Endothelial cell of umbilical vein (primary cell): ENCODE results near the gene SDC3. TPM values are rescaled to one million over a fixed set of nuclear protein-coding genes. Genes with fewer than 3 reads are reported as not detected.

Source experiments
- BruUV-seq: library from RNA; stranded (reverse); fragments of 400-500 nt; replicated peaks from 2 replicates; lab custom pipeline; 2021; lab: Mats Ljungman, UMichigan
- CTCF ChIA-PET: fragments of 300-600, 350-600 bp; sonication (Branson Sonifier 250); formaldehyde crosslinking; loops from one replicate; lab custom pipeline; 2021; ENCODE audit warnings: antibody characterized with exemption, inconsistent platforms; lab: Charles Lee
- POLR2A ChIA-PET: fragments of 300-600, 350-600 bp; sonication (Branson Sonifier 250); formaldehyde crosslinking; loops from one replicate; lab custom pipeline; 2021; ENCODE audit warnings: antibody characterized with exemption, inconsistent platforms; lab: Charles Lee
- DNase-seq: peaks from one replicate; pipeline ENCODE4 v3.0.0-alpha.2; 2011; ENCODE audit warnings: low read depth, low spot score
- FAIRE-seq: peaks from 2 replicates; lab custom pipeline; 2011; peaks lifted over from hg19 to GRCh38; lab: Jason Lieb, UNC
- H2AFZ ChIP-seq: 2 replicates; pipeline ENCODE4 v1.6.0; 2012; ENCODE audit warnings: low read depth, low read length, control low read depth, inconsistent platforms
- H3K27ac ChIP-seq: 2 replicates; pipeline ENCODE4 v1.5.1; 2011; ENCODE audit warnings: low read depth, mild to moderate bottlenecking, control low read depth, low read length, moderate library complexity; ENCODE audit not compliant: insufficient read depth
- H3K27me3 ChIP-seq, 2 experiments: 2 replicates each; pipeline versions ENCODE4 v1.6.0 to v1.6.1; 2011; ENCODE audit warnings: low read length in 2 of 2, mixed read lengths in 1 of 2; ENCODE audit not compliant: control insufficient read depth in 2 of 2, insufficient read depth in 2 of 2
- H3K36me3 ChIP-seq, 2 experiments: 2 replicates in 1 of 2; 3 replicates in 1 of 2; pipeline ENCODE4 v1.5.1; 2011; ENCODE audit warnings: low read length in 2 of 2, mild to moderate bottlenecking in 1 of 2, moderate library complexity in 1 of 2; ENCODE audit not compliant: control insufficient read depth in 2 of 2, insufficient read depth in 2 of 2; ENCODE audit errors: extremely low read depth in 1 of 2
- H3K4me1 ChIP-seq: 3 replicates; pipeline ENCODE4 v1.5.1; 2011; ENCODE audit warnings: mild to moderate bottlenecking, low read length; ENCODE audit not compliant: control insufficient read depth, insufficient read depth; ENCODE audit errors: extremely low read depth
- H3K4me2 ChIP-seq: 2 replicates; pipeline ENCODE4 v1.6.1; 2011; ENCODE audit warnings: low read length, control low read depth, mixed read lengths; ENCODE audit not compliant: insufficient read depth
- H3K4me3 ChIP-seq, 3 experiments: fragments of 200-600 bp in 1 of 3; sonication (generic), shearing (Covaris generic) in 1 of 3; replicated peaks in 1 of 3; 2 replicates each; pipeline ENCODE4 v1.5.1; 2011 to 2016; ENCODE audit warnings: control low read depth in 3 of 3, low read length in 3 of 3, mild to moderate bottlenecking in 2 of 3, inconsistent platforms in 1 of 3, low read depth in 1 of 3, moderate library complexity in 1 of 3; ENCODE audit not compliant: insufficient read depth in 1 of 3
- H3K79me2 ChIP-seq: 2 replicates; pipeline ENCODE4 v1.6.0; 2012; ENCODE audit warnings: low read length, inconsistent platforms; ENCODE audit not compliant: control insufficient read depth, insufficient read depth
- H3K9ac ChIP-seq: replicated peaks from 2 replicates; pipeline ENCODE3; 2011; ENCODE audit warnings: low read length, control low read depth; ENCODE audit not compliant: insufficient read depth; ENCODE audit errors: extremely low read depth
- H3K9me1 ChIP-seq: replicated peaks from 3 replicates; pipeline ENCODE4 v1.6.0; 2011; ENCODE audit warnings: mild to moderate bottlenecking, low read length; ENCODE audit not compliant: control insufficient read depth, insufficient read depth; ENCODE audit errors: extremely low read depth
- H3K9me3 ChIP-seq: replicated peaks from 2 replicates; pipeline ENCODE4 v1.5.1; 2012; ENCODE audit warnings: low read length, inconsistent platforms; ENCODE audit not compliant: control insufficient read depth, insufficient read depth
- H4K20me1 ChIP-seq: replicated peaks from 2 replicates; pipeline ENCODE3; 2011; ENCODE audit warnings: mild to moderate bottlenecking, low read length; ENCODE audit not compliant: control insufficient read depth, insufficient read depth; ENCODE audit errors: extremely low read depth
- EZH2 ChIP-seq: IDR thresholded peaks from 2 replicates; pipeline ENCODE4 v1.6.1; 2012; ENCODE audit warnings: borderline replicate concordance, low read depth, mild to moderate bottlenecking, moderate library complexity, low read length, inconsistent platforms; ENCODE audit not compliant: severe bottlenecking
- FOS ChIP-seq: IDR thresholded peaks from 2 replicates; pipeline ENCODE4 v1.6.1; 2011; ENCODE audit warnings: mild to moderate bottlenecking, low read length, moderate library complexity, borderline replicate concordance; ENCODE audit not compliant: insufficient read depth
- GATA2 ChIP-seq: IDR thresholded peaks from 2 replicates; pipeline ENCODE4 v1.7.0; 2011; ENCODE audit warnings: low read depth, mild to moderate bottlenecking, moderate library complexity, mixed read lengths, low read length; ENCODE audit not compliant: insufficient read length, insufficient read depth
- JUN ChIP-seq: IDR thresholded peaks from 2 replicates; pipeline ENCODE4 v1.6.1; 2011; ENCODE audit warnings: borderline replicate concordance, low read depth; ENCODE audit not compliant: insufficient read length, insufficient read depth
- MYC ChIP-seq: IDR thresholded peaks from one replicate; pipeline ENCODE4 v1.6.1; 2011; ENCODE audit warnings: mild to moderate bottlenecking, low read depth, low read length
- POLR2A ChIP-seq: IDR thresholded peaks from 2 replicates; pipeline ENCODE4 v1.6.1; 2012; ENCODE audit warnings: low read depth, mild to moderate bottlenecking, control low read depth, low read length
- POLR2AphosphoS5 ChIP-seq: IDR thresholded peaks from 2 replicates; pipeline ENCODE4 v1.6.1; 2012; ENCODE audit warnings: low read depth, mild to moderate bottlenecking, control low read depth, low read length, moderate library complexity; ENCODE audit not compliant: insufficient read depth
- dilution Hi-C: fragments of 300-500 bp; cut with MboI; formaldehyde crosslinking; loops from one replicate; pipeline ENCODE4 v1.15.0; 2019; ENCODE audit warnings: low sequenced_read_pairs; ENCODE audit not compliant: extremely low pct_ligation_motif_present
- intact Hi-C: fragments of 100-400 bp; cut with micrococcal nuclease; formaldehyde crosslinking; loops from one replicate; pipeline ENCODE4 v1.10.0; 2022
- polyA plus RNA-seq, 4 experiments: library from polyadenylated mRNA; depleted of rRNA in 3 of 4; stranded (reverse) in 3 of 4; unstranded in 1 of 4; fragments of >200 nt; gene quantifications; 2 replicates each; pipeline versions ENCODE4 v1.2.1 to v1.2.3, GENCODE V29; 2011 to 2012; ENCODE audit warnings: missing spikeins in 1 of 4
- total RNA-seq: library from RNA; stranded (reverse); gene quantifications from 2 replicates; pipeline ENCODE4 v1.2.3, GENCODE V29; 2021
- TF ChIP-seq, protein P1 (sequence below): IDR thresholded peaks from 2 replicates; pipeline ENCODE4 v1.6.1; 2011; ENCODE audit not compliant: insufficient read depth, insufficient read length

The SDC3 gene
- total and polyA plus RNA-seq, 2 donors (not counting 3 experiments of a cell fraction or from before 2014, with no cell fraction given): 7.1 to 25.9 TPM

DNA sequence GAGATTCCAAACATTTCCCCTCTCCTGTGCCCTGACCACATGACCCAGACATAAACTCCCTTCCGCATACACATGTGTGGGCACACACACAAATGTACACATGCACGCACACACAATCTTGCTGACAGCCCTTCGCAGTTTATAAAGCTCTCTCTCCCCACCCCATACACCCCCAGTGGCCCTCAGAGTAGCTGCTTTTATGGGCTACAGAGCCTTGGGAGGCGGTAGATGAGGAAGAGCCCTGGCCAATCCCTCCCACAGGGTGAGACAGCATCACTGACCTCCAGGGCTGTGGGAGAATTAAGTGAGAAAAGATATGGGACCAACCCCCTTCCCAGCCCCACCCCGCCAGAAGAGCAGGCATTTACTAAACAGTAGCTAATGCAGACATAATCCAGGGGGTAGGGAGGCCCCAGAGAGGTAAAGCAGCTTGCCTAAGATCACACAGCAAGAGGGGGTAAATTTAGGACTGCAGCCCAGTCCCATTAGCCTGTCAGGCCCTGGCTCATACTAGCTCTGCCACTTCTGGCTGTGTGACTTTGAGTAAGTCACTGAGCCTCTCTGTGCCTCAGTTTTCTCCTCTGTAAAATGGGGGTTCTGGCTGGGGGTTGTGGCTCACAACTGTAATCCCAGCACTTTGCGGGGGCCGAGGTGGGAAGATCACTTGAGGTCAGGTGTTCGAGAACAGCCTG lies 5.1 kb downstream of the SDC3 start:
- no peaks in the 10 kb centered on the region for H3K27me3 ChIP-seq
- ChIA-PET POLR2A (no interaction called here), CTCF (interaction anchor here (0.9 to 5.2 kb wide), 3 partner anchors 71 to 101 kb away, joined by 3 to 52 read pairs (median 3); no protein-coding TSS in a partner anchor)
- FAIRE-seq (no peak), DNase-seq (no peak)
- H3K9me3 ChIP-seq: no peaks in the 10 kb centered on the region
- H3K4me1 ChIP-seq: peaks cover 10% of the 10 kb centered on the region
- TF ChIP-seq POLR2A: no peak
- no peak for TF ChIP-seq POLR2AphosphoS5
- TF ChIP-seq GATA2: no peak
- TF ChIP-seq, protein P1, sequence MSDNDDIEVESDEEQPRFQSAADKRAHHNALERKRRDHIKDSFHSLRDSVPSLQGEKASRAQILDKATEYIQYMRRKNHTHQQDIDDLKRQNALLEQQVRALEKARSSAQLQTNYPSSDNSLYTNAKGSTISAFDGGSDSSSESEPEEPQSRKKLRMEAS: no peak
- no peak for TF ChIP-seq JUN
- TF ChIP-seq FOS: no peak
- TF ChIP-seq MYC: no peak
- TF ChIP-seq EZH2: no peak
- H3K27ac ChIP-seq: no peak overlapping the region
- H3K79me2 ChIP-seq: no peaks in the 10 kb centered on the region
- H3K36me3 ChIP-seq: no peaks in the 10 kb centered on the region
- no peak overlapping the region for H3K4me2 ChIP-seq
- BruUV-seq: no TSS peak
- dilution Hi-C loops: loop anchor here (25.0 kb wide), 1 partner anchor 91 kb away; no protein-coding TSS in a partner anchor
- no peak overlapping the region for H3K4me3 ChIP-seq
- H3K9me1 ChIP-seq: no peaks in the 10 kb centered on the region
- no peaks in the 10 kb centered on the region for H4K20me1 ChIP-seq
- no peak overlapping the region for H2AFZ ChIP-seq
- intact Hi-C loops: no loop called here
- H3K9ac ChIP-seq: no peak overlapping the region
